GM10847 (cell line): ENCODE data around the gene ZFYVE19.

Source experiments
- POLR2A ChIP-seq: IDR thresholded peaks from 2 replicates; pipeline ENCODE4 v1.6.1; 2011; ENCODE audit not compliant: insufficient read length; ENCODE audit errors: extremely low read depth

Gene ZFYVE19

DNA sequence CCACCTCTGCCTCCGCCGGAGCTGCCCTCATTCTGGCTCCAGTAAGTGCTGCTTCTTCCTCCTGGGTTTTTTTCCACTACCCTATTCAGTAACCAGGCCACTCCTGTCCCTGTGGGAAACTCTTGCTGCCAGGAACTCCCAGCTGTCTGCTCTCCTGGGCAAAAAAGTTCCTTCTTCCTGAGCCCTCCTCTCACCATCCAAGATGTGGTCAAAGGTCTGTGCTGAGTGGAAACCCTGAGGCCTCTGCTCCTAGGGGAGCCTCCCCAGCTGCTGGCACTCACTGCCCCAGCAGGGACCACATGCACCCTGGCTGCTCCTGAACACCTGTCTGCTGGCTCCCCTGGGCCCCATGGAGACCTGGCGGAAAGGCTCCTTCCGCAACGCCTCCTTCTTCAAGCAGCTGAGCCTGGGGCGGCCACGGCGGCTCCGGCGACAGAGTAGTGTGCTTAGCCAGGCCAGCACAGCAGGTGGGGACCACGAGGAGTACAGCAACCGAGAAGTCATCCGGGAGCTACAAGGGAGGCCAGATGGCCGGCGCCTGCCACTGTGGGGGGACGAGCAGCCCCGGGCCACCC, 36.7 kb upstream of the ZFYVE19 start:
- no peak for TF ChIP-seq POLR2A

DNA sequence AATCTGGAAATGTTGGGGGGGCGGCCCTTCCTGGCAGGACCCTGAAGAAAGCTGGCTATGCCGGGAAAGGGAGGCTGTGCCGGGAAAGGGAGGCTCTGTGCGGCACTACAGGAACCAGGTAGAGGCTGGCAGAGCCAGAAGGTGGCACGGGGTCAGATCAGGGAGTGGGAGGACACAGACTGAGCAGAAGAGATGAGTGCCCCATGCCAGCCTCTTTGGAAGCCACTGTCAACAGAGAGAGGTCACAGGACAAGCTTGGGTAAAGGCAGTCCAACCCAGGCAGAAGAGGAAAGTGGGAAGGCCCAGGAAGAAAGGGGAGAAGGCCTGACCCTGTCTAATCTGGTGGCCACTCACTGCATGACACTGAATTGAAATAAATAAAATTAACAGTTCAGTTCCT, 35.6 kb upstream of the ZFYVE19 start:
- TF ChIP-seq POLR2A: no peak

DNA sequence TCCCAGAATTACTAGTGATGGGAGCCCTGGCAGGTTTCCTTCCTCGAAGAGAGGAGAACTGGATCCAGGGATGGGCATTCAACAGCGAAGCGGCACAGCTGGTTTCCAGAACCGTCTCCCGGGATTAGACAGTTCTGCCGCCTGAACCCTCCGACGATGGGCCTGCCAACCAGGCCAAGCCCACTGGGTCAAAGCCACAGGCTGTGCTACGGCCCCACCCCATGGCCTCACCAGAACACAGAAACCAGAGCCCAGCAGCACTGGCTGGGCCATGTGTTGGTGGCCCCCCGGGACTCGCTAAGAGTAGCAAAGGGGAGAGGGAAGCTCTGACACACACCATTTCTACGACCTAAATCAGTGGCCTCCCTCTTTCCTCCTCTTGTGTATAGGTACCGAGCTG, 34.9 kb upstream of the ZFYVE19 start:
- no peak for TF ChIP-seq POLR2A

DNA sequence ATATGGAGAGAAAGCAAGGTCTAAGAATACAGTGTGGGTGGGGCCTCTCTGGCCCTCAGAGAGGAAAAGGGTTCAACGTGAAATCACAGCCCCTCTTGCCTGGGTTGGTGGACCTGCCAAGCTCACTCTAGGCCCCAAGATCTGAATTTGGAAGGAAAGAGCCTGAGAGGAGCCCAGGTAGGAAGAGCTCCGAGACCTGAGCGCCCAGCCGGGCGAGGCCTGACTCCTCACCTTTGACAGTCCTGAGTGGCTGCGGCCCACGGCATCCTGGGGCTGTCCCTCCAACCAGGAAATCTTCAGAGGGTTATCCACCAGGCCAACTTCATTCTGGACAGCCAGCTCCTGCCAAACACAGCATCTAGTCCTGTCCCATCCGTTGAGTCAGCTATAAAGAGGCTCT, 33.4 kb upstream of the ZFYVE19 start:
- TF ChIP-seq POLR2A: no peak

DNA sequence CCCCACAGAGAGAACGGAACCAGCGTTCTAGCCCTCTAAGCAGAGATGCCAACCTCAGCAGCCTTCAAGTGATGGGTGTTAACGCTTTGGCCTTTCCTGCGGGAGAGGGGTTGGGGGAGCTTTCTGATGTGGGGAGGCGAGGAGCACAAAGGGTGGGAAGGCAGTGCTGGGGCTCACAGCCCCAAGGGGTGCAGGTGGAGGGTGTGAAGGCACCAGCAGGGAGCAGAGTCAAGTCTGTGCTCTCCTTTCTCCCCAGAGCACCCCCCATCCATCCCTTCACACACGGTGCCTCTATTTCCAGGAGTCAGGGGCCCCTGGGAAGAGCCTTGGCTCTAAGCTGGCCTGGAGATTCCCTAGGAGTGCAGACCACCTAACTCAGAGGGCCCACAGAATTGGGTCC, 33.0 kb upstream of the ZFYVE19 start:
- no peak for TF ChIP-seq POLR2A

DNA sequence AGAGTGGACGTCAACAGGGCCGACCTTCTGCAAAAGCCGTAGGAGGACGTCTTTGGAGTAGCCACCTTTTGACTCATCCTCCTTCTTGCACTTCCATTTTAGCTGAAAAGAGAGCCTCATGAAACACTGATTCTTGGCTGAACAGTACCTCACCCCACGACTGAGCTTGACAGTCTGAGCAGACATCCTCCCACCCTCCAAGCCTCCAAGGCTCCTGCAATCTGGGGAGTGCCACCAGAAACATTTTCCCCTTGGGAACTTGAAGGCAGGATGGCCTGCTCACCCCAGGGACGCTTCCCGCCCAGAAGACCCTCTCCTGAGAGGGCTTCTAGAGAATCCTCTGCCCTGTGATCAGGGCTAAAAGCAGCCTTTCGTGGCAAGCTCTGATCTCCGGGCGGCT, 31.9 kb upstream of the ZFYVE19 start:
- TF ChIP-seq POLR2A: no peak

DNA sequence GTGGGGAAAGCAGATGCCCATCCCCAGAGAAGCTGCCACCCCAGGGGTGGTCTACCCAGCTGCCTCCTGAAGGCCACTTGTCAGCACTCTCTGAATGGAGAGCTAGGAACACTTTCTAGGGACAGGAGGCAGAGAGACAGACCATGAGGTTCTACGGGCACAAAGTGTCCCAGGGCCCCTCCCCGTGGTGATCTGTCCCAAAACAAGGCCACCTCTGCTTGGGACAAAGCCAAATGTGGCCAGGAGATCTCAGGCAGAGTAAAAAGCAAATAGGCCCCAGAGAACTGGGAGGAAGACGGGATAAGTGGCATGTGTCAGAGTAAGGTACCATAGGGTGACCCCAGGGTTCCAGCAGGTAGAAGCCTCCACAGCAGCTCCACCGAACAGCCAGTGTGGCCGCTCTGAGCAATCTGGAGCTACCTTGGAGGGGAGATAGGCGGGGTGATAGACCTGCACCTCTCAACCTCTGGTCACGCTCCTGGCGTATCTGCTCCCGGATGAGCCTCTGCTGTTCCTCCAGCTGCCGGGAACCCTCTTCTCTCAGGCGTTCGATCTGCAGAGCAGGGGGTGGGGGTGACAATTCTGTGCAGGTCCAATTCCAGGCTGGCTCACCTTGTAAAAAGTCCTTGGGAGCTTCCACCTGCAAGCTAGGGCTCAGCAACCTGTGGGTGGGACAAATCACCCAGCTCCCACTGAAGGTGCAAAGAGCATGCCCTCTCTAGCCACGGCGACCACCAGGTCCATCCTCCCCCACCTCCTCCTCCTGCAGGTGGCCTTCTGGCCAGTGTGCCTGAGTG, 31.0 kb upstream of the ZFYVE19 start:
- no peak for TF ChIP-seq POLR2A

DNA sequence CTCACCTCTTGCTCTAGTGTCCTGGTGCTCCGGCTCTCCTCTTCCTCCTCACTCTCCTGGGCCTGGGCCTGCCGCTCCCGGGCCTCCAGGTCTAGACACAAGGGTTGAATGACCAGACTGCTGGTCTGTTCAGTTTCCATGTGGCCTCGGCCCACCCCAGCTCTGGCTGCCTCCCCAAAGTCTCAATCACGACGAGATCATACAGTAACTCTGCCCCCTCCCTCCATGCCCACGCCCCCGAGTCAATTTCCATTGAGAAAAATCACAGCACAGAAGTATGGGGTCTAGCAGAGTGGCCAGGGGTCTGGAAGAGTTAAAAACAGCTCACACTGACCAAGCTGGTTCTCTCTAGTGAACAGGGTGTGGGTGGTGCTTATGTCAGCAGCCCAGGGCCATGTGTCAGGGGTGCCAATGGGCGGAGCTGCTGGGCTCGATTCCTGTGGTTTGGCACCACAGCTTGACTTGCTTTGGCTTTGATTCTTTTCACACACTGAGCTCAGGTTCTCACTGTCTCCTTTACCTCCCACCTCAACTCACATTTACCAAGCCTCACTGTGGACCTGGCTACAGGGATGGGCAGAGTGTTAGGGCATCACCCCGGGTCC, 30.2 kb upstream of the ZFYVE19 start:
- no peak for TF ChIP-seq POLR2A

DNA sequence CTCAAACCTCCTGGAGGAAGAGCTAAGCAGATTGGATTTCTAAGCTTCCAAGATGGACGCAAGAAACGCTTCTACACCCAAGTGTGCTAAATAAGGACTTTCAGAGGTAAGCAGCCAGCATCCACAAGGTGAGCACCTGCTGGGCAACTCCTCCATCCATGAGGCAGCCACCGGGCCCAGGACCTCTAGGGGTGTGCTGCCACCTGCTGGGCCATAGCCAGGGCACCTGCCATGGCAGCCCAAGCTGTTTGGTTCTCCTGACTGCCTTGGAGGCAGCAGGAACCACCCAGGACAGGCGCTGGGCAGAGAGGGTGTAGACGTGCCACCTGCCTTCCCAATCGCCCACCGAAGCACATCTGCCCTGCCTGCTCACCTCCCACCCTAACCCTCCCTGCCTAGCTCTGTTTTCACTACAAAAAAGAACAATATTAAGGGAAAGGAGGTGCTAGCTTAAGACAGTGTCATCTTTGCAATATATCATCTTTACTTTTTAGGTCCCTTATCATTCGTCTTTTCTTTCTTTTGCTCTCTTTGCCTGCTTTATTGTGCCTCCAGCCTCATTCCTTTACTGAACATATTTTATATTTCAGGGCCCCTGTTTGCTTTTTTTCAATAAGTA, 24.2 kb upstream of the ZFYVE19 start:
- TF ChIP-seq POLR2A: no peak

DNA sequence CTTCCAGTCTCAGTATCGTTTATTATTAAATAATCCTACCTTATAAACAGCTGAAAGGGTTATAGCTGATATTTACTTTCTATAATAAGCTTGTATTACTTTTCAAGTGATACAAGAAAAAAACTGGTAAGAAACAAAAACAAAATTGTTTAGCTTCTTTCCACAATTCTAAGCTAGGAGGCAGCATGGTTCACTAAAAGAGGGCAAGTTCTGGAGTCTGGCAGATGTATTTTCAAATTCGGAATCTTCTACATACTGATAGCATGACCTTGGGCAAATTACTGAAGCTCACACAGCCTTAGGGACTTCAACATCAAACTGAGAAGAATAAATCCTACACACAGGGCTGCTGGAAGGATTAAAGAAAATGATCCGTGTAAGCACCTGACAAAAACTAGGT, 21.7 kb upstream of the ZFYVE19 start:
- no peak for TF ChIP-seq POLR2A

DNA sequence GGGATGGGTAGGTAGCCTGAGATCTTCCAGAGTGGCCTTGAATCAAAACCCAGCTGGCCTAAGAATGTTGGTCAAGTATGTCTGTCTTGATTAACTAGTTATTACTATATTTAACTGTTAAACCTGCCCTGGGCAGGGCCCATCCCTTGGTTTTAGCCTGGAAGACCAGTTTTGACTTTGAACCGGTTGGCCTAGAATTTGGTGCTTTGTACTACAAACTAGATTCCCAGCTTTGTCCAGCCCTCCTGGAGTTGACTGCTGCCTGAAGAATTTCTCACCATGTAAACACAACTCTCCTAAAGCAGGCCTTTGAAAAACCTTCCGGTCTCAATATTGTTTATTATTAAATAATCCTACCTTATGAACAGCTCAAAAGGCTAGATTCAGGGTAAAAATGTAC, 21.1 kb upstream of the ZFYVE19 start:
- no peak for TF ChIP-seq POLR2A

DNA sequence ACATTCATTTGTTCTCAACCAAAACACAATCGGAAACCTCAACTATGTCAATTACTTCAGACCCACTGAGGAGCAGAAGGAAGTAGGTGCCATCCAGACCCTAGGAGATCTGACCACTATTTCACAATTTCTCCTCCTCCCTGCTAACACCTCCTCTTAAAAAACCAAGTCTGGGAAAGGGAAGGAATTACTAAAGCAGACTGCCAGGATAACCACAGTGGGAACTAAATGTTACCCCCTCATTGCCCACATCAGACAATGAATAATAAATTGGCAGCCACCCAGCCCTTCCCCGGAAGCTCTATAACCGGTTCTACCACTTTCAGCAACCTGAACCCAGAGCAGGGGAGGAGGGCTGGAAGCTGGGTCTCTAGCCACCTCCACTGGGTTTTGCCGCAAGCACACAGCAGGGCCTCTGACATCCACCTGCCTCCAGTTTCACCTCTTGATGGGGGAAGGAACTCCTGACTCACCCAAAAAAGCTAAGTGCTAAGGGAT, 19.5 kb upstream of the ZFYVE19 start:
- TF ChIP-seq POLR2A: no peak

DNA sequence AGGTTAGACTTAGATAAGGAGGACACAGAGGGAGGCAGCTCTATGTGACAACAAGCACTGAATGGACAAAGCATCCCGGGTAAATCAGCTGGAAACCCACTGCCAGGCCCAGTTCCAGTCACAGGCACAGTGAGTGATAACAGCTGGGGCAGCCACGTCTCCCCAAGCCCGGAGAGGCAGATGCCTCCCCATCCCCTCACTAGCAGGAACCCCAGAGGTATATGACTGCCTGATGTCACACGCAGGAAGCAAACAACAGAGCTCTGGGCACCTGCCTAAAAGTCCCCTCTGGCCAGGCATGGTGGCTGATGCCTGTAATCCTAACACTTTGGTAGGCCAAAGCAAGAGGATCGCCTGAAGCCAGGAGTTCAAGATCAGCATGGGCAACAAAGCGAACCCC, 18.9 kb upstream of the ZFYVE19 start:
- TF ChIP-seq POLR2A: no peak

DNA sequence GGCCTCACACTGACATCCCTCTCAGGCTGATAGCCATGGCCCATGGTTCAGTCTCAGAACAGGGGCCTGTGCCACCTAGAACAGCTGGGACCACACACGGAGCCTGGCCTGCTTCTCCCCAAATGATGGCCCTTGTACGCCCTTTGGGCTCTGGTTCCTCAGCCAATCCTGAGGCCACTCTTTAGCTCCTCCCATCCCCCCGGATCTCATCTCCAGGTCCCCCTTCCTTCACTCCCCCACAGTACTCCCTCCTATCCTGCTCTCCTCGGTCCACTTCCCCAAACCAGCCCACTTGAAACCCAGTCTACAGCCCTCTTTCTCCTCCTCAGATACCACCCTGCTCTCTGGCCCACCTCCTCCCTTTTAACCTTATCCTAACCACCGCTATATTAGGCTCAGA, 17.8 kb upstream of the ZFYVE19 start:
- no peak for TF ChIP-seq POLR2A

DNA sequence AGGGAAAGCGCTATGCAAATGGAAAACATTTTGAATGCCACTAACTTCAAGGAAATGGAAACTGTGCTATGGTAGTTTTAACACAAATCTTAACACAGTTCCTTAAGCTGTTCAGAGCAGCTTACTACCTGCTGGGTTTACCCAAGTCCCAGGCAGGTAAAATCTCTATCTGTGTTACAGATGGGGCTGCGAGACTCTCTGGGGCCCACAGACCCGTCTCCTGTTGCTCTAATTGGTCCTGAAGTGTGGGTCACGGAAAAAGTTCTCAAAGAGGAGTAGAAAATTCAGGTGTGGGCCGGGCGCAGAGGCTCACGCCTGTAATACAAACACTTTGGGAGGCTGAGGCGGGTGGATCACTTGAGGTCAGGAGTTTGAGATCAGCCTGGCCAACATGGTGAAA, 16.9 kb upstream of the ZFYVE19 start:
- TF ChIP-seq POLR2A: no peak

DNA sequence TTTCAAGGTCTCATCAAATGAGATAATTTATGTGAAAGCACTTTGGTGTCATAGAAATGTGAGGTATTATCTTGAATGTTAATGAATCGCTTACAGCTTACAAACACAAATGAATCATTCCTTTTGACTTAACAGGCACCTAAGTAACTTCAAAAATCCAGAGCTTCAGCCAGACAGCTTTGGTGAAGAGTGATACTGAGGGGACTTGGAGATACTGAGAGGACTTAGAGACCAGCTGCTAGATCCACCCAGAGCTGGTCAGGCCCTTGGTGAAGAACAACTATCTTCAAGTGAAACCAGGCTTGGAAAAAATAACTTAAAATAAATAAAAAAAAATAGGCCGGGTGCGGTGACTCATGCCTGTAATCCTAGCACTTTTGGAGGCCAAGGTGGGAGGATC, 16.2 kb upstream of the ZFYVE19 start:
- TF ChIP-seq POLR2A: no peak
